ENCODE measurements around the gene FOS. TPM values are rescaled to one million over a fixed set of nuclear protein-coding genes. Genes with fewer than 3 reads are reported as not detected.
"Not testable (repeated sequence)": the region's sequence is repeated elsewhere in the genome, so short reads cannot be mapped to it uniquely, and the experiment has no call there.

FOS gene
- total and polyA plus RNA-seq, 12 donors: 47.9 to 393 (median 118) TPM

DNA sequence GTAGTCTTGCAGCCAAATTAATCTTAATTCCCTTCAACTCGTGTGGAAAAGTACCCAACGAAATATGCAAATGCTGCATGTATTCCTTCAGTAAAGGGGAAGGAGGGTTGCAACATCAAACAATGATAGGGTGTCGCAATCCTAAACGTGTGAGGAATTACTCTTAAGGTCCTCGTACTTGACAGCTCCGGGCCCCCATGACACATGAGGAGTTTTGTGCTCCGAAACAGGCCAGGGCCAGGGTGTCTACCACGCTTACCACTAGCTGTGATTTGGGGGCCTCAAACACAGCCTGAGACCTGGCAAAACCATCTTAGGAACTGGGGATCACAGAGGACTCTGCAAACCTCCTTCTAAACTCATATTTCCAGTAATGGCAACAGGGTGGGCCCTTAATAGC is 20.4 kb downstream of the FOS start:
- peaks cover 14 to 34% of the 10 kb centered on the region in 2 donors for H3K4me1 ChIP-seq (replicated peaks in 1 of 2)

GRCh38 chr14:75299576-75299975 is 20.9 kb downstream of the FOS start:
- peak overlapping the region in 4 of 5 donors; percentile 34 to 92 (median 66) for H3K27ac ChIP-seq
- no peak overlapping the region for H3K4me3 ChIP-seq
- no peaks in the 10 kb centered on the region for H3K9me3 ChIP-seq (replicated peaks in 1 of 3)
- H3K4me1 ChIP-seq (replicated peaks in 1 of 2): peaks cover 14 to 34% of the 10 kb centered on the region in 2 donors
- H3K36me3 ChIP-seq (replicated peaks in 1 of 2): no peaks in the 10 kb centered on the region
- intact Hi-C loops (cut with DNase I): no loop called here
- H3K27me3 ChIP-seq: no peaks in the 10 kb centered on the region
- WGBS, 4 donors: 4 to 9% (median 6%) methylated on average over 1 of the region's 1 CpG
- TF ChIP-seq POLR2A (IDR thresholded peaks at IDR 0.05): no peak
- TF ChIP-seq, protein P1, sequence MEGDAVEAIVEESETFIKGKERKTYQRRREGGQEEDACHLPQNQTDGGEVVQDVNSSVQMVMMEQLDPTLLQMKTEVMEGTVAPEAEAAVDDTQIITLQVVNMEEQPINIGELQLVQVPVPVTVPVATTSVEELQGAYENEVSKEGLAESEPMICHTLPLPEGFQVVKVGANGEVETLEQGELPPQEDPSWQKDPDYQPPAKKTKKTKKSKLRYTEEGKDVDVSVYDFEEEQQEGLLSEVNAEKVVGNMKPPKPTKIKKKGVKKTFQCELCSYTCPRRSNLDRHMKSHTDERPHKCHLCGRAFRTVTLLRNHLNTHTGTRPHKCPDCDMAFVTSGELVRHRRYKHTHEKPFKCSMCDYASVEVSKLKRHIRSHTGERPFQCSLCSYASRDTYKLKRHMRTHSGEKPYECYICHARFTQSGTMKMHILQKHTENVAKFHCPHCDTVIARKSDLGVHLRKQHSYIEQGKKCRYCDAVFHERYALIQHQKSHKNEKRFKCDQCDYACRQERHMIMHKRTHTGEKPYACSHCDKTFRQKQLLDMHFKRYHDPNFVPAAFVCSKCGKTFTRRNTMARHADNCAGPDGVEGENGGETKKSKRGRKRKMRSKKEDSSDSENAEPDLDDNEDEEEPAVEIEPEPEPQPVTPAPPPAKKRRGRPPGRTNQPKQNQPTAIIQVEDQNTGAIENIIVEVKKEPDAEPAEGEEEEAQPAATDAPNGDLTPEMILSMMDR (IDR thresholded peaks at IDR 0.05): no peak
- no peak for DNase-seq

More for the DNA sequence above, 20.4 kb downstream of the FOS start:
- Histone ChIP-seq H3K27me3 (no peaks in the 10 kb centered on the region), H3K27ac (peak overlapping the region; percentile 34 to 92 (median 64)), H3K9me3 (replicated peaks in 1 of 3) (no peaks in the 10 kb centered on the region), H3K4me3 (no peak overlapping the region), H3K36me3 (replicated peaks in 1 of 2) (no peaks in the 10 kb centered on the region)
- TF ChIP-seq, protein P1 (IDR thresholded peaks at IDR 0.05): no peak
- TF ChIP-seq POLR2A (IDR thresholded peaks at IDR 0.05): no peak
- peak in 6 of 7 donors; percentile 52 to 82 (median 70) for DNase-seq
- 43 to 52% (median 48%) methylated on average over 8 of the region's 8 CpGs for WGBS, 4 donors
- intact Hi-C loops (cut with DNase I): no loop called here

DNA sequence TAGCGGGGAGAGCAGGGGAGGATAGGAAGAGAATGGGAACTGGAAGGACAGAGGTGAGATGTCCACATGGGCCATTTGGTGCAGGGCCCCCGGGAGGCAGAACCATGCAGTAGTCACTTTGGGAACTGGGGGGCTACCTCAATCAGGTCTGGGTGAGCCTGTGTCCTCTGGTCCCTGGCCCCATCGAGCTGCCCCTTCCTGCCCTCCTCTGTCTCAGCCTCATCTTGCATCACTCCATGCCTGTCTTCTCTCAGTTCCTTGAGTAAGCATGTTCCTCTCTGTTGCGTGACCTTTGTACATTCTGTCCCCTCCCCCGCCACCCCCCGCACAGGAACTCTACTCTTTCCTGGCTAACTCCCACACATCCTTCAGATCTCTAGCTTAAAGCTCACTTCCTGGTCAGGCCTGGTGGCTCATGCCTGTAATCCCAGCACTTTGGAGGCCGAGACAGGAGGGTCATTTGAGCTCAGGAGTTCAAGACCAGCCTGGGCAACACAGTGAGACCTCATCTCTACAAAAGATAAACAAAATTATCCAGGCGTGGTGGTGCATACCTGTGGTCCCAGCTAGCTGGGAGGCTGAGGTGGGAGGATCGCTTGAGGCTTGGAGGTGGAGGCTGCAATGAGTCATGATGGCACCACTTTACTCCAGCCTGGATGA is 23.2 kb downstream of the FOS start:
- 44 to 63% (median 59%) methylated on average over 9 of the region's 9 CpGs for WGBS, 4 donors
- Histone ChIP-seq H3K4me1 (replicated peaks in 1 of 2) (peaks cover 7 to 18% of the 10 kb centered on the region in 2 donors), H3K4me3 (no peak overlapping the region), H3K27me3 (no peaks in the 10 kb centered on the region), H3K36me3 (replicated peaks in 1 of 2) (no peaks in the 10 kb centered on the region), H3K9me3 (replicated peaks in 1 of 3) (no peaks in the 10 kb centered on the region), H3K27ac (peak overlapping the region in 2 of 5 donors; percentile 49 to 66)
- intact Hi-C loops (cut with DNase I): loop anchor here (2.0 to 5.0 kb wide), 2 partner anchors 167 to 169 kb away; no protein-coding TSS in a partner anchor
- TF ChIP-seq POLR2A (IDR thresholded peaks at IDR 0.05): no peak
- TF ChIP-seq, protein P1 (IDR thresholded peaks at IDR 0.05): no peak
- DNase-seq: peak in 5 of 7 donors; percentile 55 to 81 (median 62)

- Histone ChIP-seq H3K27ac (peak overlapping the region in 3 of 5 donors; percentile 2 to 35 (median 28)), H3K9me3 (replicated peaks in 1 of 3) (no peaks in the 10 kb centered on the region), H3K4me1 (replicated peaks in 1 of 2) (peaks cover 7 to 17% of the 10 kb centered on the region in 2 donors), H3K36me3 (replicated peaks in 1 of 2) (no peaks in the 10 kb centered on the region), H3K27me3 (no peaks in the 10 kb centered on the region), H3K4me3 (no peak overlapping the region)
- TF ChIP-seq, protein P1 (IDR thresholded peaks at IDR 0.05): peak; percentile 78 to 96 (median 92)
- no peak for TF ChIP-seq POLR2A (IDR thresholded peaks at IDR 0.05)
- intact Hi-C loops (cut with DNase I): loop anchor here (2.0 to 5.0 kb wide), 2 partner anchors 169 to 171 kb away; no protein-coding TSS in a partner anchor
- 18 to 46% (median 19%) methylated on average over 8 to 15 of the region's 15 CpGs for WGBS, 4 donors
- DNase-seq: peak in 6 of 7 donors; percentile 56 to 91 (median 78)
These were observed 24.8 kb downstream of the FOS start for GRCh38 chr14:75303381-75303789.

DNA sequence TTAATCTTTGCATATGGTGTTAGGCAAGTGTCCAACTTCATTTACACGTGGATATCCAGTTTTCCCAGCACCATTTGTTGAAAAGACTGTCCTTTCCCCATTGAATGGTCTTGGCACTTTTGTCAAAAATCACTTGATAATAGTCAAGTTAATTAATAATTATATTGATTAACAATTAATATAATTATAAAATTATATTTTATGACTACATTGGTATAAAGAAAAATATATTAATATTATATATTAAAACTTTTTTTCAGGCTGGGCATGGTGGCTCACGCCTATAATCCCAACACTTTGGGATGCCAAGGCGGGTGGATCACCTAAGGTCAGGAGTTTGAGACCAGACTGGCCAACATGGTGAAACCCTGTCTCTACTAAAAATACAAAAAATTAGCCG is 27.8 kb downstream of the FOS start:
- not testable (repeated sequence) for H3K27me3 ChIP-seq; H3K9me3 ChIP-seq (replicated peaks in 1 of 3); H3K4me1 ChIP-seq (replicated peaks in 1 of 2); H3K27ac ChIP-seq; H3K4me3 ChIP-seq; H3K36me3 ChIP-seq (replicated peaks in 1 of 2)
- DNase-seq: peak in 1 of 7 donors; percentile 8
- intact Hi-C loops (cut with DNase I): loop anchor here (5.0 kb wide), 2 partner anchors 121 to 181 kb away; partner anchors contain the start of gene JDP2 (in 1 of the 2)
- WGBS, 4 donors: 64 to 75% (median 68%) methylated on average over 4 of the region's 4 CpGs
